Nephron (organoid): Measurements from ENCODE around the gene MRPL45.
"Not testable (repeated sequence)": the region's sequence is repeated elsewhere in the genome, so short reads cannot be mapped to it uniquely, and the experiment has no call there.

Experiments used
- H3K27ac Mint-ChIP-seq, 3 experiments: 2 replicates each; pipeline ENCODE4 v1.8.0; 2020; ENCODE audit warnings: mixed read lengths in 3 of 3, mild to moderate bottlenecking in 2 of 3, moderate library complexity in 1 of 3
- H3K27me3 Mint-ChIP-seq: 2 replicates; pipeline ENCODE4 v1.8.0; 2021; ENCODE audit warnings: low read depth, mild to moderate bottlenecking, moderate library complexity, mixed read lengths
- H3K36me3 Mint-ChIP-seq: 2 replicates; pipeline ENCODE4 v1.8.0; 2020; ENCODE audit warnings: low read depth, mixed read lengths
- H3K4me1 Mint-ChIP-seq: 2 replicates; pipeline ENCODE4 v1.8.0; 2020; ENCODE audit warnings: mixed read lengths
- H3K4me3 Mint-ChIP-seq, 3 experiments: 2 replicates each; pipeline ENCODE4 v1.8.0; 2020; ENCODE audit warnings: mild to moderate bottlenecking in 3 of 3, mixed read lengths in 3 of 3, moderate library complexity in 2 of 3
- H3K9me3 Mint-ChIP-seq: 2 replicates; pipeline ENCODE4 v1.8.0; 2020; ENCODE audit warnings: mixed read lengths
- CTCF ChIP-seq, 3 experiments: fragments of 200-600 bp; sonication (generic); IDR thresholded peaks; one replicate each; pipeline ENCODE4 v1.5.0; 2021; ENCODE audit warnings: antibody characterized with exemption in 3 of 3; ENCODE audit not compliant: unreplicated experiment in 3 of 3

MRPL45 gene

GRCh38 chr17:38288217-38288827 lies 8.6 kb upstream of the MRPL45 start:
- not testable (repeated sequence) for H3K9me3 Mint-ChIP-seq

GRCh38 chr17:38289760-38290159 lies 7.2 kb upstream of the MRPL45 start:
- peaks cover 17% of the 10 kb centered on the region for H3K4me1 Mint-ChIP-seq
- not testable (repeated sequence) for H3K9me3 Mint-ChIP-seq, H3K27ac Mint-ChIP-seq, H3K36me3 Mint-ChIP-seq, H3K4me3 Mint-ChIP-seq, H3K27me3 Mint-ChIP-seq

More at GRCh38 chr17:38288217-38288827, 8.6 kb upstream of the MRPL45 start:
- not testable (repeated sequence) for H3K27me3 Mint-ChIP-seq, H3K36me3 Mint-ChIP-seq
- Mint-ChIP-seq H3K4me1 (peaks cover 22% of the 10 kb centered on the region), H3K27ac (peak overlapping the region; percentile 75 to 84 (median 82)), H3K4me3 (peak overlapping the region in 1 of 3 experiments; percentile 42)
- peak; percentile 32 to 53 (median 41) for TF ChIP-seq CTCF (IDR thresholded peaks at IDR 0.05; ENCODE audit: unreplicated experiment in 3 of 3)

GRCh38 chr17:38295602-38296365 lies 1.2 kb upstream of the MRPL45 start:
- not testable (repeated sequence) for H3K4me1 Mint-ChIP-seq, H3K36me3 Mint-ChIP-seq, H3K9me3 Mint-ChIP-seq, H3K27me3 Mint-ChIP-seq
- Mint-ChIP-seq H3K27ac (peak overlapping the region; percentile 9 to 75 (median 21)), H3K4me3 (peak overlapping the region in 2 of 3 experiments; percentile 29 to 43)

GRCh38 chr17:38315497-38315896 lies 18.5 kb downstream of the MRPL45 start:
- H3K4me3 Mint-ChIP-seq = no peak overlapping the region
- TF ChIP-seq CTCF (IDR thresholded peaks at IDR 0.05; ENCODE audit: unreplicated experiment in 3 of 3) = no peak
- no peaks in the 10 kb centered on the region for H3K27me3 Mint-ChIP-seq
- no peak overlapping the region for H3K27ac Mint-ChIP-seq
- no peaks in the 10 kb centered on the region for H3K4me1 Mint-ChIP-seq
- H3K36me3 Mint-ChIP-seq = peaks cover 50% of the 10 kb centered on the region
- H3K9me3 Mint-ChIP-seq = no peaks in the 10 kb centered on the region

GRCh38 chr17:38317081-38317480 lies 20.1 kb downstream of the MRPL45 start:
- no peak for TF ChIP-seq CTCF (IDR thresholded peaks at IDR 0.05; ENCODE audit: unreplicated experiment in 3 of 3)
- Mint-ChIP-seq H3K27ac (no peak overlapping the region), H3K27me3 (no peaks in the 10 kb centered on the region), H3K9me3 (no peaks in the 10 kb centered on the region), H3K4me3 (no peak overlapping the region), H3K4me1 (no peaks in the 10 kb centered on the region), H3K36me3 (peaks cover 56% of the 10 kb centered on the region)

GRCh38 chr17:38320482-38320881 lies 23.5 kb downstream of the MRPL45 start:
- H3K27ac Mint-ChIP-seq = no peak overlapping the region
- no peak overlapping the region for H3K4me3 Mint-ChIP-seq
- H3K4me1 Mint-ChIP-seq = peaks cover 4% of the 10 kb centered on the region
- peaks cover 49% of the 10 kb centered on the region for H3K36me3 Mint-ChIP-seq
- no peaks in the 10 kb centered on the region for H3K9me3 Mint-ChIP-seq
- TF ChIP-seq CTCF (IDR thresholded peaks at IDR 0.05; ENCODE audit: unreplicated experiment in 3 of 3) = no peak
- no peaks in the 10 kb centered on the region for H3K27me3 Mint-ChIP-seq
